ENCODE results near the gene PMVK. TPM values are rescaled to one million over a fixed set of nuclear protein-coding genes. Genes with fewer than 3 reads are reported as not detected.

PMVK gene
- total and polyA plus RNA-seq, 2 of the 8 experiments (the other 6 are each of a cell fraction or from before 2014, with no cell fraction given), result 23.8 to 26.5 TPM

DNA sequence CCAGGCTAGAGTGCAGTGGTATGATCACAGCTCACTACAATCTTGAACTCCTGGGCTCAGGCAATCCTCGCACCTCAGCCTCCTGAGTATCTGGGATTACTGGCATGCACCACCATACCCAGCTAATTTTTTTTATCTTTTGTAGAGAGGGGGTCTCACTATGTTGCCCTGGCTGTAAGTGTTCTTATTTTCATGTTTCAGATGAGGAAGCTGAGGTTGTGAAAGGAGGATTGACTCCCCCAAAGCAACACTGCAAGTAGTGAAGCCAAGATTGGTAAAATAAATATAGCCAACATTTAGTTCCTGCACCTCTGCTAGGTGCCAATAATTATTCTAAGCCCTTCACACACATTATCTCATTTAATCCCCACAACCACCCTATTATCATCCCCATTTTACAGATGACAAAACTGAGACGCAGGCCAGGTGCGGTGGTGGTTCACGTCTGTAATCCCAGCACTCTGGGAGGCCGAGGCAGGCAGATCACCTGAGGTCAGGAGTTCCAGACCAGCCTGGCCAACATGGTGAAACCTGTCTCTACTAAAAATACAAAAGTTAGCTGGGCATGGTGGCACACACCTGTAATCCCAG is 2.1 kb downstream of the PMVK start:
- H4K5ac ChIP-seq (ENCODE audit: insufficient read length, low read depth, low read length), result no peak overlapping the region

More for the DNA sequence above, 2.1 kb downstream of the PMVK start:
- no peak overlapping the region for H3K14ac ChIP-seq (ENCODE audit: insufficient read length)
- no peak for DNase-seq (ENCODE audit: low read depth in 1 of 2, low spot score in 2 of 2)
- no peak overlapping the region for H2BK120ac ChIP-seq (replicated peaks; ENCODE audit: low read depth, low read length)
- H3K56ac ChIP-seq (replicated peaks; ENCODE audit: insufficient read length, low read depth, low read length), result no peak overlapping the region
- POLR2A ChIA-PET (ENCODE audit: partially characterized antibody), result interaction anchor here (0.9 to 1.4 kb wide), 2 partner anchors 11 to 28 kb away, joined by 3 read pairs; no protein-coding TSS in a partner anchor
- no peaks in the 10 kb centered on the region for H3K79me2 ChIP-seq (ENCODE audit: control insufficient read depth in 1 of 2, insufficient read depth in 2 of 2, low read length in 2 of 2)
- H2BK20ac ChIP-seq (ENCODE audit: low read length), result no peak overlapping the region
- H3K23ac ChIP-seq (ENCODE audit: insufficient read length), result no peak overlapping the region
- H3K4me2 ChIP-seq (ENCODE audit: insufficient read depth in 1 of 2, low read depth in 2 of 2, low read length in 2 of 2), result no peak overlapping the region
- H2BK15ac ChIP-seq (ENCODE audit: low read length), result no peak overlapping the region
- WGBS, 2 experiments (ENCODE audit: extremely low coverage in 1 of 2, insufficient coverage in 1 of 2, insufficient read length in 1 of 2, insufficient replicate concordance in 2 of 2, low coverage in 1 of 2, low lambda C conversion rate in 2 of 2, missing lambda C conversion rate in 1 of 2), result 92% methylated on average over 5 of the region's 5 CpGs; no CpG with 5 or more reads in 1 of the 2 experiments
- H3K27ac ChIP-seq (ENCODE audit: low read depth, low read length), result no peak overlapping the region
- H4K20me1 ChIP-seq (replicated peaks in 1 of 2; ENCODE audit: control insufficient read depth in 1 of 2, insufficient read depth in 2 of 2, low read length in 2 of 2), result no peaks in the 10 kb centered on the region
- H3K4me3 ChIP-seq (ENCODE audit: extremely low read depth in 1 of 4, insufficient read depth in 2 of 4, low read depth in 3 of 4, low read length in 4 of 4), result no peak overlapping the region
- H2AFZ ChIP-seq (ENCODE audit: low read length), result no peak overlapping the region
- no peak overlapping the region for H3K18ac ChIP-seq (ENCODE audit: extremely low read depth, low read length)
- no peak overlapping the region for H2BK5ac ChIP-seq (ENCODE audit: low read depth, low read length)
- H3K27me3 ChIP-seq (replicated peaks in 1 of 4; ENCODE audit: control insufficient read depth in 3 of 4, extremely low read depth in 1 of 4, insufficient read depth in 3 of 4, low read length in 3 of 4), result no peaks in the 10 kb centered on the region
- H2BK12ac ChIP-seq (ENCODE audit: low read depth, low read length), result no peak overlapping the region
- no peak overlapping the region for H3K9ac ChIP-seq (replicated peaks in 1 of 4; ENCODE audit: extremely low read depth in 1 of 4, low read depth in 3 of 4, low read length in 3 of 4)
- no peak overlapping the region for H4K8ac ChIP-seq (ENCODE audit: extremely low read depth, insufficient read depth, low read length)
- TF ChIP-seq SP1 (IDR thresholded peaks at IDR 0.05; ENCODE audit: low read depth, low read length) (no peak), HDAC6 (IDR thresholded peaks at IDR 0.05; ENCODE audit: low read depth, low read length) (no peak), ZNF274 (IDR thresholded peaks at IDR 0.05; ENCODE audit: borderline replicate concordance, extremely low read depth, low read length) (no peak)
- no peak overlapping the region for H2AK5ac ChIP-seq (ENCODE audit: low read depth, low read length)
- no peak overlapping the region for H3K4ac ChIP-seq (replicated peaks; ENCODE audit: insufficient read length, low read depth, low read length)
- no peaks in the 10 kb centered on the region for H3K9me3 ChIP-seq (ENCODE audit: insufficient read depth in 2 of 2, low read depth in 1 of 2, low read length in 1 of 2)
- H3K4me1 ChIP-seq (replicated peaks in 1 of 4; ENCODE audit: control insufficient read depth in 3 of 4, insufficient read depth in 4 of 4, low read length in 3 of 4), result peaks cover 0 to 4% (median 3%) of the 10 kb centered on the region in 4 experiments; a peak in 2 of 7 replicates
- FAIRE-seq, result no peak
- no peaks in the 10 kb centered on the region; the same call in 1 of the 2 replicates for H3K79me1 ChIP-seq (ENCODE audit: low read depth, low read length)
- CTCF ChIA-PET (ENCODE audit: partially characterized antibody), result interaction anchor here (0.6 to 2.9 kb wide), 8 partner anchors 10 to 359 kb away, joined by 3 to 7 read pairs (median 4); no protein-coding TSS in a partner anchor
- no peak overlapping the region for H4K91ac ChIP-seq (replicated peaks; ENCODE audit: insufficient read length, low read length)
- peaks cover 12% of the 10 kb centered on the region for H3K23me2 ChIP-seq (ENCODE audit: low read depth, low read length)
- no peaks in the 10 kb centered on the region for H3K36me3 ChIP-seq (ENCODE audit: control insufficient read depth in 2 of 4, insufficient read depth in 4 of 4, low read length in 3 of 4)

Measured in H1 (cell line).